Keratinocyte (primary cell): ENCODE measurements around the gene TMTC4. TPM values are rescaled to one million over a fixed set of nuclear protein-coding genes. Genes with fewer than 3 reads are reported as not detected.

ENCODE experiments used
- DNase-seq: peaks from one replicate; pipeline ENCODE4 v3.0.0-alpha.2; 2011; ENCODE audit warnings: low read depth, missing footprints, low spot score
- FAIRE-seq: peaks from 2 replicates; lab custom pipeline; 2011; peaks lifted over from hg19 to GRCh38; lab: Jason Lieb, UNC
- H2AFZ ChIP-seq: 2 replicates; pipeline ENCODE4 v1.6.0; 2012; ENCODE audit warnings: low read length, control low read depth, inconsistent platforms; ENCODE audit not compliant: control insufficient read depth
- H3K27ac ChIP-seq: 2 replicates; pipeline ENCODE4 v1.5.1; 2011; ENCODE audit warnings: low read length; ENCODE audit not compliant: control insufficient read depth, insufficient read depth
- H3K27me3 ChIP-seq: 3 replicates; pipeline ENCODE4 v1.6.0; 2011; ENCODE audit warnings: low read length; ENCODE audit not compliant: control insufficient read depth, insufficient read depth; ENCODE audit errors: extremely low read depth
- H3K36me3 ChIP-seq, 2 experiments: 2 replicates in 1 of 2; 3 replicates in 1 of 2; pipeline ENCODE4 v1.5.1; 2011; ENCODE audit warnings: low read length in 2 of 2, mild to moderate bottlenecking in 1 of 2; ENCODE audit not compliant: control insufficient read depth in 2 of 2, insufficient read depth in 2 of 2; ENCODE audit errors: extremely low read depth in 1 of 2
- H3K4me1 ChIP-seq: 3 replicates; pipeline ENCODE4 v1.5.1; 2011; ENCODE audit warnings: low read length; ENCODE audit not compliant: control insufficient read depth, insufficient read depth; ENCODE audit errors: extremely low read depth
- H3K4me2 ChIP-seq: 3 replicates; pipeline ENCODE4 v1.6.0; 2011; ENCODE audit warnings: low read depth, low read length; ENCODE audit not compliant: control insufficient read depth, insufficient read depth; ENCODE audit errors: extremely low read depth
- H3K4me3 ChIP-seq, 3 experiments: fragments of 200-600 bp in 1 of 3; sonication (generic) in 1 of 3; 2 replicates in 2 of 3; 3 replicates in 1 of 3; pipeline ENCODE4 v1.5.1; 2011 to 2016; ENCODE audit warnings: low read length in 3 of 3, mild to moderate bottlenecking in 3 of 3, control low read depth in 2 of 3, inconsistent platforms in 1 of 3, low read depth in 1 of 3, mixed read lengths in 1 of 3, mixed run types in 1 of 3, moderate library complexity in 1 of 3; ENCODE audit not compliant: control insufficient read depth in 2 of 3, insufficient read depth in 2 of 3; ENCODE audit errors: extremely low read depth in 1 of 3
- H3K79me2 ChIP-seq: 2 replicates; pipeline ENCODE4 v1.6.0; 2012; ENCODE audit warnings: low read length; ENCODE audit not compliant: control insufficient read depth, insufficient read depth
- H3K9ac ChIP-seq: 3 replicates; pipeline ENCODE4 v1.6.0; 2011; ENCODE audit warnings: low read length; ENCODE audit not compliant: control insufficient read depth, insufficient read depth; ENCODE audit errors: extremely low read depth
- H3K9me1 ChIP-seq: 3 replicates; pipeline ENCODE4 v1.6.0; 2011; ENCODE audit warnings: low read length; ENCODE audit not compliant: control insufficient read depth, insufficient read depth; ENCODE audit errors: extremely low read depth
- H3K9me3 ChIP-seq: 2 replicates; pipeline ENCODE4 v1.5.1; 2012; ENCODE audit warnings: low read depth, low read length; ENCODE audit not compliant: control insufficient read depth
- H4K20me1 ChIP-seq: 3 replicates; pipeline ENCODE4 v1.6.0; 2011; ENCODE audit warnings: low read length; ENCODE audit not compliant: control insufficient read depth, insufficient read depth; ENCODE audit errors: extremely low read depth
- EZH2 ChIP-seq: IDR thresholded peaks from one replicate; pipeline ENCODE4 v1.6.1; 2012; ENCODE audit warnings: inconsistent platforms, mild to moderate bottlenecking, low read length, moderate library complexity
- dilution Hi-C: fragments of 300-500 bp; cut with MboI; formaldehyde crosslinking; loops from one replicate; pipeline ENCODE4 v1.7.0; 2020; ENCODE audit warnings: low sequenced_read_pairs; ENCODE audit not compliant: extremely low pct_ligation_motif_present
- polyA plus RNA-seq, 5 experiments: library from polyadenylated mRNA; depleted of rRNA in 3 of 5; stranded (reverse) in 3 of 5; stranded (forward) in 1 of 5; unstranded in 1 of 5; fragments of >200 nt; gene quantifications; 1 replicate in 1 of 5; 2 replicates in 3 of 5; 3 replicates in 1 of 5; pipeline versions ENCODE4 v1.2.1 to v1.2.3, GENCODE V29; 2011 to 2012; ENCODE audit warnings: missing spikeins in 2 of 5, low read depth in 1 of 5, low replicate concordance in 1 of 5
- TF ChIP-seq, protein P1 (sequence below), 3 experiments: IDR thresholded peaks in 1 of 3; conservative IDR thresholded peaks in 1 of 3; optimal IDR thresholded peaks in 1 of 3; 2 replicates in 2 of 3; 3 replicates in 1 of 3; pipeline versions ENCODE3 to v1.5.1; 2011; ENCODE audit warnings: low read length in 3 of 3, mild to moderate bottlenecking in 3 of 3, moderate library complexity in 2 of 3, control low read depth in 1 of 3, inconsistent platforms in 1 of 3; ENCODE audit not compliant: insufficient read depth in 2 of 3; ENCODE audit errors: extremely low read depth in 1 of 3

The TMTC4 gene
- polyA plus RNA-seq, 1 donor (not counting 4 experiments of a cell fraction or from before 2014, with no cell fraction given) = 6.5 TPM

DNA sequence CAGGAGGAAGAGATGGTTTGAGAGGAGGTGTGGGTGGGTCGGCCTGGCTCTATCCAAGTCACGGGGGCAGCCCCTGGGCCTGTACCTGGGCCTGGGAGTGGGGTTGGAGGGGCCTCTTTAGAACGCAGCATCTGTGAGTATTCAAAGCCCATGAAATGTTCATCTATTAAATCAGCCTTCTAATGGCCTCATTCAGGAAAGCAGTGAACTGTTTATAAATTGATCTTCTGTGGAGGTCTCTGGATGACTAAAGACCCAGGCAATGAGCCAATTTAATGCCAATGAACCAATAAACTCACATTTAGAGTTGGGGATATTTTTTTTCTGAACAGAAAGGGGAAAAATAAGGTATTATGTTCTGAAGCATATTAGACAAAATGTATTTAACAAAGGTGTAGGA, 66.1 kb downstream of the TMTC4 start:
- Histone ChIP-seq H3K4me2 (no peak overlapping the region), H4K20me1 (no peaks in the 10 kb centered on the region), H3K27me3 (no peaks in the 10 kb centered on the region), H3K9me1 (no peaks in the 10 kb centered on the region), H3K36me3 (no peaks in the 10 kb centered on the region), H3K79me2 (no peaks in the 10 kb centered on the region), H3K4me3 (no peak overlapping the region), H3K4me1 (peaks cover 12% of the 10 kb centered on the region), H3K9ac (no peak overlapping the region), H3K27ac (no peak overlapping the region), H2AFZ (no peak overlapping the region), H3K9me3 (no peaks in the 10 kb centered on the region)
- dilution Hi-C loops = no loop called here
- DNase-seq = no peak
- FAIRE-seq = no peak
- TF ChIP-seq, protein P1, sequence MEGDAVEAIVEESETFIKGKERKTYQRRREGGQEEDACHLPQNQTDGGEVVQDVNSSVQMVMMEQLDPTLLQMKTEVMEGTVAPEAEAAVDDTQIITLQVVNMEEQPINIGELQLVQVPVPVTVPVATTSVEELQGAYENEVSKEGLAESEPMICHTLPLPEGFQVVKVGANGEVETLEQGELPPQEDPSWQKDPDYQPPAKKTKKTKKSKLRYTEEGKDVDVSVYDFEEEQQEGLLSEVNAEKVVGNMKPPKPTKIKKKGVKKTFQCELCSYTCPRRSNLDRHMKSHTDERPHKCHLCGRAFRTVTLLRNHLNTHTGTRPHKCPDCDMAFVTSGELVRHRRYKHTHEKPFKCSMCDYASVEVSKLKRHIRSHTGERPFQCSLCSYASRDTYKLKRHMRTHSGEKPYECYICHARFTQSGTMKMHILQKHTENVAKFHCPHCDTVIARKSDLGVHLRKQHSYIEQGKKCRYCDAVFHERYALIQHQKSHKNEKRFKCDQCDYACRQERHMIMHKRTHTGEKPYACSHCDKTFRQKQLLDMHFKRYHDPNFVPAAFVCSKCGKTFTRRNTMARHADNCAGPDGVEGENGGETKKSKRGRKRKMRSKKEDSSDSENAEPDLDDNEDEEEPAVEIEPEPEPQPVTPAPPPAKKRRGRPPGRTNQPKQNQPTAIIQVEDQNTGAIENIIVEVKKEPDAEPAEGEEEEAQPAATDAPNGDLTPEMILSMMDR (optimal IDR thresholded peaks at IDR 0.05 in 1 of 3, IDR thresholded peaks at IDR 0.05 in 1 of 3, conservative IDR thresholded peaks at IDR 0.05 in 1 of 3; ENCODE audit: extremely low read depth in 1 of 3, insufficient read depth in 2 of 3, low read length in 3 of 3) = no peak
- TF ChIP-seq EZH2 = no peak

DNA sequence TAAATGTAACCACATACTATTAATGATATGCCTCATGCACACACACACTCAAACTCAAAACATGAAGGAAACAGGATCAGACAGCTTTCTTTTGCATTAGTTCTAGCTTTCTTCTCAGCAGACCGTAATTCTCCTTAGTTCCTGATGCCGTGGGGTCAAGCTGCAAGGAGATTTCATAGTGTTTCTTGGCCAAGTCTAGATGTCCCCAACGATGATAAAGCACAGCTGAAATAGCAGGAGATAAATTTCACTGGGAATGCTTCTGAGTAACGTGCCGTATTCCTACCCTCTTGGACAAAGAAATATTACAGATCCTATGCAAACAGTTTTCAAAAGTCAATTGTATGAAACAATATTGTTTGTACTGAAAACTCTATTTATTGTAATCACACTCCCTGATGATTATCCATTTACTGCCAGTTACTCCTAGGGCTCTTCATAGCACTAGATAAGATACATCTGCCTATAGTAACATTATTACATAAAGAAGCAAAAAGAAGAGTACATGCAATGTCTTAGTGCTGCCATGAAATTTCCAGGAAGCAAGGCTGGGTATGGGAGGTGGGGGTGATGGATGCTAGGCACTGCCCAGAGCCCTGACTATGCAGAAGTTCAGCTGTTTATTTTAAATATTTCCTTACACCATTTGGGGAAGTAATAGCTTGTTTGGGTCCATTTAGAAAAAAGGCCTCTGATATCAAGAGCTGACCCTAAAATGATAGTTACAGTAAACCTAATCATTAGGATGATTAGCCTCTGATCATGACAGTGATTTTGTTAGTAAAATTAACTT, 69.5 kb downstream of the TMTC4 start:
- no peak for FAIRE-seq
- H3K79me2 ChIP-seq = no peaks in the 10 kb centered on the region
- H3K4me2 ChIP-seq = no peak overlapping the region
- no peaks in the 10 kb centered on the region for H3K27me3 ChIP-seq
- TF ChIP-seq, protein P1 (optimal IDR thresholded peaks at IDR 0.05 in 1 of 3, IDR thresholded peaks at IDR 0.05 in 1 of 3, conservative IDR thresholded peaks at IDR 0.05 in 1 of 3; ENCODE audit: extremely low read depth in 1 of 3, insufficient read depth in 2 of 3, low read length in 3 of 3) = no peak
- no peak for TF ChIP-seq EZH2
- dilution Hi-C loops = no loop called here
- no peaks in the 10 kb centered on the region for H3K9me1 ChIP-seq
- H3K9me3 ChIP-seq = no peaks in the 10 kb centered on the region
- no peaks in the 10 kb centered on the region for H3K36me3 ChIP-seq
- no peaks in the 10 kb centered on the region for H3K4me1 ChIP-seq
- H3K27ac ChIP-seq = no peak overlapping the region
- no peak overlapping the region for H2AFZ ChIP-seq
- no peak for DNase-seq
- no peak overlapping the region for H3K4me3 ChIP-seq
- no peak overlapping the region for H3K9ac ChIP-seq
- H4K20me1 ChIP-seq = no peaks in the 10 kb centered on the region
